ENCODE measurements around the gene C11orf98. TPM values are rescaled to one million over a fixed set of nuclear protein-coding genes. Genes with fewer than 3 reads are reported as not detected.
"Not testable (repeated sequence)": the region's sequence is repeated elsewhere in the genome, so short reads cannot be mapped to it uniquely, and the experiment has no call there.

Gene C11orf98
- total RNA-seq, 2 donors from 2014 or later, result 131 to 149 TPM

GRCh38 chr11:62622476-62623089, 42.4 kb downstream of the C11orf98 start:
- H3K9me3 Mint-ChIP-seq, result no peaks in the 10 kb centered on the region

GRCh38 chr11:62621567-62622470, 43.2 kb downstream of the C11orf98 start, which contains the start of gene B3GAT3:
Gene B3GAT3 (minus strand): TSS chr11:62621986. CDS start chr11:62621947, 39 bp downstream.
- Mint-ChIP-seq H3K27me3 (no peaks in the 10 kb centered on the region), H3K36me3 (peaks cover 18% of the 10 kb centered on the region), H3K27ac (peak within 1 kb of the TSS; percentile 96 to 99), H3K9me3 (no peaks in the 10 kb centered on the region), H3K4me1 (ENCODE audit: low read depth in 2 of 2) (peaks cover 17 to 20% of the 10 kb centered on the region in 2 donors), H3K4me3 (peak within 1 kb of the TSS; percentile 100)
- DNase-seq (ENCODE audit: low spot score) (peak; percentile 99), ATAC-seq (peak; percentile 98 to 99)

More at GRCh38 chr11:62622476-62623089, 42.4 kb downstream of the C11orf98 start:
- DNase-seq (ENCODE audit: low spot score) (no peak), ATAC-seq (no peak)
- Mint-ChIP-seq H3K36me3 (peaks cover 18% of the 10 kb centered on the region), H3K27ac (peak overlapping the region; percentile 96 to 99), H3K27me3 (no peaks in the 10 kb centered on the region), H3K4me1 (ENCODE audit: low read depth in 2 of 2) (peaks cover 17 to 20% of the 10 kb centered on the region in 2 donors), H3K4me3 (peak overlapping the region; percentile 100)

- Mint-ChIP-seq H3K9me3 (no peaks in the 10 kb centered on the region), H3K36me3 (peaks cover 16% of the 10 kb centered on the region), H3K4me1 (ENCODE audit: low read depth in 2 of 2) (peaks cover 17 to 20% of the 10 kb centered on the region in 2 donors), H3K4me3 (peak overlapping the region; percentile 100), H3K27me3 (no peaks in the 10 kb centered on the region), H3K27ac (peak overlapping the region; percentile 96 to 99)
- no peak for ATAC-seq
- no peak for DNase-seq (ENCODE audit: low spot score)
Observed at GRCh38 chr11:62621027-62621566, 43.9 kb downstream of the C11orf98 start.

DNA sequence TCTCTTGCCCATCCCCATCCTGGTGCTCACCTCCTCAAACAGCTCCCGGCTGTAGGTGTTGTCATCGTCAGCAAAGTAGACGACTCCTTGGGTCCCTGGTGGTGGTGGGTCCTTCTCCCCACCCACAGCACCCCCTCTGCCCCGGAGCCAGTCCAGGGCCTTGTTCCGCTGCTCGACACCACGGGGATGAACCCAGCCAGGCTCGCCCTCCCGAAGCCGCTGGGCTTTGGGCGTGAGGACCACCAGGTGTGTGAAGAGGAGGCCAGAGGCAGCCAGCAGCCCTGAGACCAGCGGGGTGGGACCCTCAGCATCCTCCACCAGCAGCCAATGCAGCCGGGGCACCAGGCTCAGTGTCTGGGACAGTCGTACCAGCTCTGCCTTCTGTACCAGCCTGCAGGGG, 48.1 kb downstream of the C11orf98 start:
- not testable (repeated sequence) for H3K9me3 Mint-ChIP-seq; H3K4me3 Mint-ChIP-seq; H3K27ac Mint-ChIP-seq; H3K27me3 Mint-ChIP-seq; ATAC-seq; DNase-seq (ENCODE audit: low spot score); H3K36me3 Mint-ChIP-seq
- H3K4me1 Mint-ChIP-seq (ENCODE audit: low read depth in 2 of 2), result peaks cover 26 to 27% of the 10 kb centered on the region in 2 donors

- H3K27me3 Mint-ChIP-seq, result no peaks in the 10 kb centered on the region
- no peak overlapping the region for H3K27ac Mint-ChIP-seq
- H3K9me3 Mint-ChIP-seq, result no peaks in the 10 kb centered on the region
Observed at GRCh38 chr11:62615521-62615920, 49.5 kb downstream of the C11orf98 start.

DNA sequence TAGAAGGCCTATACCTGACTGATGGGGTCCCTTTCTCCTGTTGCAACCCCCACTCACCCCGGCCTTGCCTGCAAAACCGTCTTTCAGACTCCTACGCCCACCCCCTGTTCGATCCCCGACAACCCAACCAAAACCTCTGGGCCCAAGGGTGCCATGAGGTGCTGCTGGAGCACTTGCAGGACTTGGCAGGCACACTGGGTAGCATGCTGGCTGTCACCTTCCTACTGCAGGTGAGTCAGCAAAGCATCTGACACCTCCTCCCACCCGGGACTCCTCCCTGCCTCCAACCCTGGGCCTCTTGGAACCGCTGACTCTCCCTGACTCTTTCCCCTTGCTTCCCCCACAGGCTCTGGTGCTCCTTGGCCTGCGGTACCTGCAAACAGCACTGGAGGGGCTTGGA, 50.7 kb downstream of the C11orf98 start:
- H3K4me1 Mint-ChIP-seq (ENCODE audit: low read depth in 2 of 2), result peaks cover 29 to 31% of the 10 kb centered on the region in 2 donors
- no peak for ATAC-seq
- no peaks in the 10 kb centered on the region for H3K9me3 Mint-ChIP-seq
- no peaks in the 10 kb centered on the region for H3K27me3 Mint-ChIP-seq
- peak overlapping the region; percentile 56 to 81 for H3K27ac Mint-ChIP-seq
- H3K36me3 Mint-ChIP-seq, result no peaks in the 10 kb centered on the region
- no peak overlapping the region for H3K4me3 Mint-ChIP-seq
- DNase-seq (ENCODE audit: low spot score), result no peak

More at GRCh38 chr11:62615521-62615920, 49.5 kb downstream of the C11orf98 start:
- Mint-ChIP-seq H3K4me3 (no peak overlapping the region), H3K4me1 (ENCODE audit: low read depth in 2 of 2) (peaks cover 24% of the 10 kb centered on the region in 2 donors), H3K36me3 (no peaks in the 10 kb centered on the region)
- DNase-seq (ENCODE audit: low spot score) (no peak), ATAC-seq (no peak)

GRCh38 chr11:62613291-62613778, 51.7 kb downstream of the C11orf98 start:
- Mint-ChIP-seq H3K27ac (peak overlapping the region; percentile 56 to 81), H3K27me3 (no peaks in the 10 kb centered on the region), H3K4me3 (peak overlapping the region; percentile 45), H3K4me1 (ENCODE audit: low read depth in 2 of 2) (peaks cover 32 to 38% of the 10 kb centered on the region in 2 donors), H3K36me3 (no peaks in the 10 kb centered on the region), H3K9me3 (no peaks in the 10 kb centered on the region)
- DNase-seq (ENCODE audit: low spot score) (no peak), ATAC-seq (no peak)

Other genes starting within 250 kb of the C11orf98 start
- not detected for gene SCGB1A1, start 246.2 kb downstream of the C11orf98 start, total RNA-seq
- 10 to 100 TPM; 49.2 to 60.0 TPM for gene AHNAK, start 118.4 kb downstream of the C11orf98 start, total RNA-seq
- gene EEF1G, start 91.3 kb downstream of the C11orf98 start, total RNA-seq, result 1,000 to 10,000 TPM in 1 of 2 donors, 100 to 1,000 TPM in 1; 898 to 1,016 TPM
- 10 to 100 TPM; 24.1 to 35.7 TPM for gene TUT1, start 73.7 kb downstream of the C11orf98 start, total RNA-seq
- 100 to 1,000 TPM; 234 to 259 TPM for gene MTA2, start 63.3 kb downstream of the C11orf98 start, total RNA-seq
- gene EML3, start 52.4 kb downstream of the C11orf98 start, total RNA-seq, result 100 to 1,000 TPM; 122 to 205 TPM
- 1 to 10 TPM; 4.5 to 4.6 TPM for gene ROM1, start 52.0 kb downstream of the C11orf98 start, total RNA-seq
- 10 to 100 TPM; 72.8 to 98.7 TPM for gene B3GAT3, start 43.2 kb downstream of the C11orf98 start, total RNA-seq
- gene GANAB, start 18.6 kb downstream of the C11orf98 start, total RNA-seq, result 100 to 1,000 TPM; 269 to 297 TPM
- gene INTS5, start 11.9 kb downstream of the C11orf98 start, total RNA-seq, result 10 to 100 TPM; 33.2 to 42.3 TPM
- 100 to 1,000 TPM in 1 of 2 donors, 10 to 100 TPM in 1; 30.0 to 121 TPM for gene CSKMT, start 102 bp upstream of the C11orf98 start, total RNA-seq
- 1 to 10 TPM; 6.1 to 8.8 TPM for gene UQCC3, start 6.5 kb upstream of the C11orf98 start, total RNA-seq
- gene LBHD1, start 7.1 kb upstream of the C11orf98 start, total RNA-seq, result 10 to 100 TPM; 20.9 to 33.7 TPM
- 100 to 1,000 TPM in 1 of 2 donors, 10 to 100 TPM in 1; 91.1 to 124 TPM for gene UBXN1, start 13.9 kb upstream of the C11orf98 start, total RNA-seq
- gene LRRN4CL, start 24.3 kb upstream of the C11orf98 start, total RNA-seq, result under 1 TPM; 0.36 to 0.52 TPM
- 10 to 100 TPM; 18.7 to 38.3 TPM for gene BSCL2, start 42.2 kb upstream of the C11orf98 start, total RNA-seq
- not detected for gene GNG3, start 42.5 kb upstream of the C11orf98 start, total RNA-seq
- gene HNRNPUL2, start 62.2 kb upstream of the C11orf98 start, total RNA-seq, result 10 to 100 TPM; 54.6 to 55.5 TPM
- gene TTC9C, start 63.3 kb upstream of the C11orf98 start, total RNA-seq, result 10 to 100 TPM; 36.8 to 39.4 TPM
- 1 to 10 TPM; 6.5 to 8.1 TPM for gene ZBTB3, start 89.0 kb upstream of the C11orf98 start, total RNA-seq
- 100 to 1,000 TPM in 1 of 2 donors, 10 to 100 TPM in 1; 93.3 to 127 TPM for gene POLR2G, start 96.4 kb upstream of the C11orf98 start, total RNA-seq
- gene TAF6L, start 106.2 kb upstream of the C11orf98 start, total RNA-seq, result 10 to 100 TPM; 13.9 to 34.1 TPM
- gene TMEM179B, start 122.2 kb upstream of the C11orf98 start, total RNA-seq, result 10 to 100 TPM; 30.5 to 31.1 TPM
- 10 to 100 TPM; 13.0 to 20.1 TPM for gene TMEM223, start 126.8 kb upstream of the C11orf98 start, total RNA-seq
- 100 to 1,000 TPM; 108 to 145 TPM for gene NXF1, start 140.2 kb upstream of the C11orf98 start, total RNA-seq
- 10 to 100 TPM; 32.0 to 53.4 TPM for gene STX5, start 166.8 kb upstream of the C11orf98 start, total RNA-seq
- gene TEX54, start 167.6 kb upstream of the C11orf98 start, total RNA-seq, result 1 to 10 TPM in 1 of 2 donors, not detected in 1; 1.0 TPM
- 100 to 1,000 TPM in 1 of 2 donors, 10 to 100 TPM in 1; 90.4 to 136 TPM for gene WDR74, start 174.4 kb upstream of the C11orf98 start, total RNA-seq
- 100 to 1,000 TPM; 234 to 307 TPM for gene SLC3A2, start 215.7 kb upstream of the C11orf98 start, total RNA-seq

Data from natural killer cell treated with Interleukin-12 subunit alpha and Interleukin-12 subunit beta and Interleukin-15 and Interleukin-18, amount 100 ng/mL, for 72 hours (primary cell).